K562 (cell line): Measurements from ENCODE around the gene TRPM8. TPM values are rescaled to one million over a fixed set of nuclear protein-coding genes. Genes with fewer than 3 reads are reported as not detected.

Experiments
- BRF1 ChIP-seq: IDR thresholded peaks from 3 replicates; pipeline ENCODE4 v1.6.1; 2011; ENCODE audit warnings: borderline replicate concordance, mild to moderate bottlenecking; ENCODE audit not compliant: insufficient read length; ENCODE audit errors: extremely low read depth
- FOXO4 ChIP-seq: fragments of 450-650 bp; formaldehyde crosslinking; IDR thresholded peaks from 2 replicates; pipeline ENCODE4 v1.4.0; 2020; ENCODE audit warnings: mild to moderate bottlenecking, moderate library complexity
- HDAC3 ChIP-seq: fragments of 450-650 bp; IDR thresholded peaks from 2 replicates; pipeline ENCODE4 v1.6.1; 2018; ENCODE audit warnings: borderline replicate concordance, mild to moderate bottlenecking, moderate library complexity; ENCODE audit not compliant: partially characterized antibody
- HDAC6 ChIP-seq: IDR thresholded peaks from 2 replicates; pipeline ENCODE4 v1.6.1; 2012; ENCODE audit warnings: low read depth, mild to moderate bottlenecking, control low read depth, inconsistent platforms, low read length, moderate library complexity
- KDM1A ChIP-seq, 2 experiments: fragments of 450-650 bp; IDR thresholded peaks; 2 replicates each; pipeline ENCODE4 v1.6.1; 2016; ENCODE audit warnings: mild to moderate bottlenecking in 2 of 2
- KDM5B ChIP-seq: fragments of 200-600 bp; sonication (generic); IDR thresholded peaks from 2 replicates; pipeline ENCODE4 v1.6.1; 2012; ENCODE audit warnings: low read depth, mild to moderate bottlenecking, moderate library complexity, low read length, control low read depth, inconsistent platforms; ENCODE audit not compliant: insufficient replicate concordance
- KHSRP ChIP-seq: fragments of 450-650 bp; IDR thresholded peaks from 2 replicates; pipeline ENCODE4 v1.6.1; 2017
- MAFG ChIP-seq: fragments of 450-650 bp; conservative IDR thresholded peaks from 2 replicates; pipeline ENCODE4 v1.6.1; 2016; ENCODE audit warnings: missing genetic modification characterization, missing compliant biosample characterization
- MTA1 ChIP-seq: fragments of 450-650 bp; IDR thresholded peaks from 2 replicates; pipeline ENCODE4 v1.6.1; 2017; ENCODE audit warnings: borderline replicate concordance
- NCOR1 ChIP-seq: fragments of 450-650 bp; IDR thresholded peaks from 2 replicates; pipeline ENCODE4 v1.6.1; 2016; ENCODE audit warnings: mild to moderate bottlenecking, moderate library complexity
- NONO ChIP-seq, 2 experiments: fragments of 200-400 bp in 1 of 2; fragments of 450-650 bp in 1 of 2; formaldehyde crosslinking in 1 of 2; IDR thresholded peaks; 2 replicates each; pipeline ENCODE4 v1.6.1; 2017; ENCODE audit warnings: low read depth in 2 of 2, mild to moderate bottlenecking in 2 of 2, moderate library complexity in 2 of 2, low read length in 1 of 2
- NR3C1 ChIP-seq: sonication (generic); formaldehyde crosslinking; IDR thresholded peaks from 2 replicates; pipeline ENCODE4 v1.8.1; 2022; ENCODE audit warnings: missing genetic modification reagents
- NR4A1 ChIP-seq, 2 experiments: fragments of 250-450 bp in 1 of 2; fragments of 450-650 bp in 1 of 2; sonication (Bioruptor Pico) in 1 of 2; IDR thresholded peaks; 2 replicates each; pipeline versions ENCODE4 v1.4.0 to v1.6.1; 2016 to 2020; ENCODE audit warnings: mild to moderate bottlenecking in 2 of 2, missing compliant biosample characterization in 1 of 2, missing genetic modification characterization in 1 of 2, moderate library complexity in 1 of 2
- NRF1 ChIP-seq, 2 experiments: fragments of 450-650 bp; IDR thresholded peaks in 1 of 2; conservative IDR thresholded peaks in 1 of 2; 2 replicates each; pipeline ENCODE4 v1.6.1; 2014; ENCODE audit warnings: mild to moderate bottlenecking in 2 of 2
- PBX2 ChIP-seq, 2 experiments: IDR thresholded peaks in 1 of 2; conservative IDR thresholded peaks in 1 of 2; 2 replicates each; pipeline ENCODE4 v1.6.1; 2016; ENCODE audit warnings: low read depth in 2 of 2, mild to moderate bottlenecking in 1 of 2, missing compliant biosample characterization in 1 of 2, missing genetic modification characterization in 1 of 2, moderate library complexity in 1 of 2
- POLR2G ChIP-seq: fragments of 200-400 bp; formaldehyde crosslinking; IDR thresholded peaks from 2 replicates; pipeline ENCODE4 v1.6.1; 2017; ENCODE audit warnings: low read depth, mild to moderate bottlenecking, antibody characterized with exemption, low read length, moderate library complexity
- RBBP5 ChIP-seq: fragments of 200-600 bp; sonication (generic); IDR thresholded peaks from 2 replicates; pipeline ENCODE4 v1.6.1; 2012; ENCODE audit warnings: borderline replicate concordance, mild to moderate bottlenecking, low read length, control low read depth, inconsistent platforms; ENCODE audit not compliant: insufficient read depth, poor library complexity, severe bottlenecking
- SAFB2 ChIP-seq: fragments of 200-400 bp; formaldehyde crosslinking; IDR thresholded peaks from 2 replicates; pipeline ENCODE4 v1.6.1; 2018; ENCODE audit warnings: borderline replicate concordance, low read length, low read depth, moderate library complexity; ENCODE audit not compliant: severe bottlenecking
- SMAD4 ChIP-seq: fragments of 250-450 bp; sonication (Bioruptor Pico); conservative IDR thresholded peaks from 2 replicates; pipeline ENCODE4 v1.8.0; 2021; ENCODE audit warnings: inconsistent platforms, mild to moderate bottlenecking, moderate library complexity
- SOX6 ChIP-seq: fragments of 450-650 bp; IDR thresholded peaks from 2 replicates; pipeline ENCODE4 v1.6.1; 2014; ENCODE audit warnings: mild to moderate bottlenecking
- TFAP4 ChIP-seq: sonication (generic); formaldehyde crosslinking; IDR thresholded peaks from 2 replicates; pipeline ENCODE4 v1.8.0; 2022; ENCODE audit warnings: missing genetic modification reagents, mild to moderate bottlenecking, moderate library complexity, borderline replicate concordance
- USF2 ChIP-seq: sonication (generic); formaldehyde crosslinking; IDR thresholded peaks from 2 replicates; pipeline ENCODE4 v1.5.0; 2020; ENCODE audit warnings: missing genetic modification reagents
- polyA plus RNA-seq, 8 experiments: library from polyadenylated mRNA; depleted of rRNA in 4 of 8; stranded (reverse) in 5 of 8; unstranded in 3 of 8; fragments of >200 nt; fragmentation: Nextera tagmentation in 2 of 8; fragmentation: Illumina TruSeq in 1 of 8; extraction: Ambion mirVana in 2 of 8; extraction: Trizol in 1 of 8; gene quantifications; 2 replicates each; pipeline versions ENCODE4 v1.2.1 to v1.2.3, GENCODE V29; 2011 to 2014; ENCODE audit warnings: inconsistent platforms in 1 of 8, missing spikeins in 1 of 8
- total RNA-seq, 7 experiments: library from RNA; depleted of rRNA in 6 of 7; stranded (reverse); fragments of >200 nt in 6 of 7; fragmentation: Illumina TruSeq in 2 of 7; extraction: Trizol in 2 of 7; gene quantifications; 2 replicates each; pipeline versions ENCODE4 v1.2.1 to v1.2.3, GENCODE V29; 2011 to 2021; ENCODE audit warnings: low replicate concordance in 1 of 7

The TRPM8 gene
- total and polyA plus RNA-seq, 9 of the 15 experiments (the other 6 are each of a cell fraction or from before 2014, with no cell fraction given), result not detected

GRCh38 chr2:233867993-233868532, 49.1 kb upstream of the TRPM8 start, which contains the start of gene MSL3B (continued):
- TF ChIP-seq FOXO4 (CRISPR knock-in tag) (no peak), KHSRP (no peak), NR3C1 (CRISPR knock-in tag) (no peak), HDAC3 (no peak), USF2 (0 out of 2 replicates have a peak, but pooled peaks have one; percentile 14), SAFB2 (no peak), KDM1A (IDR thresholded peaks at IDR 0.05) (no peak), NCOR1 (no peak), KDM5B (peak; percentile 52), MAFG (tag) (no peak), NR4A1 (CRISPR knock-in tag; IDR thresholded peaks at IDR 0.05) (no peak), NR4A1 (tag; IDR thresholded peaks at IDR 0.05) (no peak), HDAC6 (no peak), RBBP5 (peak; percentile 54), SOX6 (peak; percentile 54), NONO (IDR thresholded peaks at IDR 0.05; ENCODE audit: low read depth in 2 of 2, low read length in 1 of 2) (no peak), NRF1 (conservative IDR thresholded peaks at IDR 0.05 in 1 of 2, IDR thresholded peaks at IDR 0.05 in 1 of 2) (peak; percentile 89 to 90), TFAP4 (peak; percentile 38; the same call in 1 of the 2 replicates), SMAD4 (no peak), POLR2G (peak; percentile 85), MTA1 (peak; percentile 82), PBX2 (CRISPR knock-in tag; IDR thresholded peaks at IDR 0.05; ENCODE audit: low read depth) (no peak), PBX2 (tag; conservative IDR thresholded peaks at IDR 0.05; ENCODE audit: low read depth) (no peak), BRF1 (no peak)
